Hepatocyte (in vitro differentiated cells): ENCODE results near the gene MDM4. TPM values are rescaled to one million over a fixed set of nuclear protein-coding genes. Genes with fewer than 3 reads are reported as not detected.
A peak's percentile ranks its signal among the peaks of the same experiment; 100 is the strongest.

Source experiments
- DNase-seq: peaks from one replicate; pipeline ENCODE4 v3.0.0-alpha.2; 2016; ENCODE audit warnings: low spot score
- H2AFZ ChIP-seq: fragments of 200-600 bp; sonication (generic); 2 replicates; pipeline ENCODE4 v1.6.0; 2016; ENCODE audit warnings: antibody characterized with exemption, mild to moderate bottlenecking
- H3K27ac ChIP-seq: fragments of 200-600 bp; sonication (generic); 2 replicates; pipeline ENCODE4 v1.5.1; 2016; ENCODE audit warnings: mild to moderate bottlenecking
- H3K27me3 ChIP-seq: fragments of 200-600 bp; sonication (generic); 2 replicates; pipeline ENCODE4 v1.6.1; 2016
- H3K36me3 ChIP-seq: fragments of 200-600 bp; sonication (generic); replicated peaks from 2 replicates; pipeline ENCODE4 v1.5.1; 2016; ENCODE audit warnings: low read depth; ENCODE audit not compliant: insufficient read depth
- H3K4me1 ChIP-seq: fragments of 200-600 bp; sonication (generic); 2 replicates; pipeline ENCODE4 v1.5.1; 2016; ENCODE audit warnings: mild to moderate bottlenecking, moderate library complexity; ENCODE audit not compliant: insufficient read depth
- H3K4me2 ChIP-seq: fragments of 200-600 bp; sonication (generic); 2 replicates; pipeline ENCODE4 v1.6.0; 2016
- H3K4me3 ChIP-seq: fragments of 200-600 bp; sonication (generic); 2 replicates; pipeline ENCODE4 v1.5.1; 2016; ENCODE audit warnings: mild to moderate bottlenecking
- H3K79me2 ChIP-seq: fragments of 200-600 bp; sonication (generic); 2 replicates; pipeline ENCODE4 v1.6.0; 2017; ENCODE audit warnings: mild to moderate bottlenecking
- H3K9me2 ChIP-seq: fragments of 200-600 bp; sonication (generic); replicated peaks from 2 replicates; pipeline ENCODE4 v1.6.0; 2017; ENCODE audit warnings: mild to moderate bottlenecking; ENCODE audit not compliant: insufficient read depth
- H3K9me3 ChIP-seq: fragments of 200-600 bp; sonication (generic); 2 replicates; pipeline ENCODE4 v1.5.1; 2016; ENCODE audit warnings: low read depth, mild to moderate bottlenecking
- H4K20me1 ChIP-seq: fragments of 200-600 bp; sonication (generic); 2 replicates; pipeline ENCODE4 v1.6.0; 2016; ENCODE audit warnings: mild to moderate bottlenecking; ENCODE audit not compliant: insufficient read depth, poor library complexity, severe bottlenecking
- EZH2 ChIP-seq: fragments of 200-600 bp; sonication (generic); IDR thresholded peaks from 2 replicates; pipeline ENCODE4 v1.6.1; 2016; ENCODE audit warnings: antibody characterized with exemption, mild to moderate bottlenecking, borderline replicate concordance
- EZH2phosphoT487 ChIP-seq: fragments of 200-600 bp; sonication (generic); IDR thresholded peaks from one replicate; pipeline ENCODE4 v1.6.1; 2018; ENCODE audit warnings: antibody characterized with exemption, mild to moderate bottlenecking, low read depth, moderate library complexity; ENCODE audit not compliant: unreplicated experiment, severe bottlenecking
- WGBS: methylation state at CpG from one replicate; pipeline ENCODE4 v1.1.6; 2016; ENCODE audit warnings: low lambda C conversion rate; ENCODE audit errors: missing lambda C conversion rate; 5-methylcytosine and 5-hydroxymethylcytosine counted together
- polyA plus RNA-seq: library from polyadenylated mRNA; unstranded; fragments of >200 nt; fragmentation: Nextera tagmentation; extraction: Ambion mirVana; gene quantifications from 2 replicates; pipeline ENCODE4 v1.2.1, GENCODE V29; 2016
- total RNA-seq: library from RNA; depleted of rRNA; stranded (reverse); fragments of >200 nt; gene quantifications from 2 replicates; pipeline ENCODE4 v1.2.3, GENCODE V29; 2014
- TF ChIP-seq, protein P1 (sequence below): fragments of 200-600 bp; sonication (generic); IDR thresholded peaks from 2 replicates; pipeline ENCODE4 v1.5.1; 2016; ENCODE audit warnings: antibody characterized with exemption, mild to moderate bottlenecking; ENCODE audit not compliant: poor library complexity

The MDM4 gene
- total and polyA plus RNA-seq, 2 experiments from 2014 or later, result 15.4 to 47.8 TPM

DNA sequence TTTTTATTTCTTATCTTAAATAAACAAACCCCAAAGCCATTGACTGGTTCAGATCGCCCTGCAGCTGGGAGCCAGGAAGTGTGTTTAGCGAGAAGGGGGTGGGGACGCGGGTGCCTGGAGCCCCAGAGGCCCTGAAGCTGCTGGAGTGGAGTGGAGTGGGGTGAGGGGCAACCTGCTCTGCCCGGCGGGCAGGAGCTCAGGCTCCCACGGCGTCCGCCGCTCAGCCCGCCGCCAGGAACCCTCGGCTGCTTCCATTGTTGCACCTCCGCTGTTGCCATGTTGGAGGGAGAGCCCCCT, 22.3 kb upstream of the MDM4 start:
- Histone ChIP-seq H4K20me1 (peaks cover 6% of the 10 kb centered on the region), H3K4me2 (peak overlapping the region; percentile 83), H3K4me3 (peak overlapping the region; percentile 88), H3K9me3 (no peaks in the 10 kb centered on the region), H3K36me3 (no peaks in the 10 kb centered on the region), H2AFZ (peak overlapping the region; percentile 77), H3K9me2 (no peaks in the 10 kb centered on the region), H3K27me3 (no peaks in the 10 kb centered on the region), H3K79me2 (peaks cover 43% of the 10 kb centered on the region), H3K4me1 (peaks cover 18% of the 10 kb centered on the region), H3K27ac (peak overlapping the region; percentile 96)
- peak; percentile 88 for DNase-seq
- TF ChIP-seq, protein P1, sequence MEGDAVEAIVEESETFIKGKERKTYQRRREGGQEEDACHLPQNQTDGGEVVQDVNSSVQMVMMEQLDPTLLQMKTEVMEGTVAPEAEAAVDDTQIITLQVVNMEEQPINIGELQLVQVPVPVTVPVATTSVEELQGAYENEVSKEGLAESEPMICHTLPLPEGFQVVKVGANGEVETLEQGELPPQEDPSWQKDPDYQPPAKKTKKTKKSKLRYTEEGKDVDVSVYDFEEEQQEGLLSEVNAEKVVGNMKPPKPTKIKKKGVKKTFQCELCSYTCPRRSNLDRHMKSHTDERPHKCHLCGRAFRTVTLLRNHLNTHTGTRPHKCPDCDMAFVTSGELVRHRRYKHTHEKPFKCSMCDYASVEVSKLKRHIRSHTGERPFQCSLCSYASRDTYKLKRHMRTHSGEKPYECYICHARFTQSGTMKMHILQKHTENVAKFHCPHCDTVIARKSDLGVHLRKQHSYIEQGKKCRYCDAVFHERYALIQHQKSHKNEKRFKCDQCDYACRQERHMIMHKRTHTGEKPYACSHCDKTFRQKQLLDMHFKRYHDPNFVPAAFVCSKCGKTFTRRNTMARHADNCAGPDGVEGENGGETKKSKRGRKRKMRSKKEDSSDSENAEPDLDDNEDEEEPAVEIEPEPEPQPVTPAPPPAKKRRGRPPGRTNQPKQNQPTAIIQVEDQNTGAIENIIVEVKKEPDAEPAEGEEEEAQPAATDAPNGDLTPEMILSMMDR, result no peak
- TF ChIP-seq EZH2, result no peak
- no peak for TF ChIP-seq EZH2phosphoT487
- 2% methylated on average over 14 of the region's 14 CpGs for WGBS

DNA sequence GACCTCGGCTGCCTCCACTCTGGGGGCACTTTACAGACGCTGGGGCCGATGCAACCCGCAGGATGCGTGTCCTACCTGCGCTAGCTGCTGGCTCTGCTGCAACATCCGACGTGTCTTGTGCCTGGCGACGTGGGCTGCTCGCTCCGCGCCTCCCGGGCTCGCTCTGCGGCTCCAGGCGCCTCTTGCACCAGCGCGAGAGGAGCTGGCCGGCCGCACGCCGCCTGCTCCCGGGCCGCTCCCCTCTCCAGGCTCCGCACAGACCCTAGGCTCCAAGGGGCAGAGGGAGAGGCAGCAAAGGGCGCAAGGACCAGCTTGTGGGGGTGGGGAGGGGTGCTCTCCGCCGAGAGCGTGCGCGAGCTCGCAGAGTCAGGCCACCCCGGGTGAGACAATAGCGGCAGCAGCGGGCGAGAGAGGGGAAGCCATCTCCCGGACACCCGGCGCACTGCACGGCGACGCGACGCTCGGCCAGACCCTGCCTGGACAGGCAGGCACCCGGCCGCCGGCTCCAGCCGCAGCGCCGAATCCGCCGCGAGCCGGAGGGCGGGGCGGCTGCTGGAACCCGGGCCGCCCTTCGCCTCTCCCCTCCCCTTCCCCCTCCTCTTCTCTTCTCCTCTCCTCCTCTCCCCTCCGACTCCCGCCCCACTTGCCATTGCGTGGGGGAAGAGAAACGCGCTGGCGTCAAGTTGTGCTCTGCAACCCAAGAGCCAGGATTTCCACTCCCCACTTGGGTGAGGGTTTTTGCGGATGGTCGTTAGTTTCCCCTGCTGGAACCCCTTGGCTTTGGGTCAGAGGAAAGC, 21.7 kb upstream of the MDM4 start, which contains the start of gene PIK3C2B:
TSS of gene PIK3C2B (minus strand) at position 525 of the 797 bp plus-strand sequence. CDS start 25,003 bp downstream, outside the sequence.
- Histone ChIP-seq H3K27me3 (no peaks in the 10 kb centered on the region), H3K4me3 (peak within 1 kb of the TSS; percentile 88), H3K4me1 (peaks cover 18% of the 10 kb centered on the region), H3K9me3 (no peaks in the 10 kb centered on the region), H3K79me2 (peaks cover 38% of the 10 kb centered on the region), H3K4me2 (peak within 1 kb of the TSS; percentile 83), H3K27ac (peak within 1 kb of the TSS; percentile 96), H2AFZ (peak within 1 kb of the TSS; percentile 81), H3K36me3 (no peaks in the 10 kb centered on the region), H3K9me2 (no peaks in the 10 kb centered on the region), H4K20me1 (peaks cover 6% of the 10 kb centered on the region)
- peak; percentile 93 for DNase-seq
- WGBS, result 3% methylated on average over 35 of the region's 69 CpGs
- TF ChIP-seq, protein P1, result peak; percentile 44
- no peak for TF ChIP-seq EZH2
- no peak for TF ChIP-seq EZH2phosphoT487

DNA sequence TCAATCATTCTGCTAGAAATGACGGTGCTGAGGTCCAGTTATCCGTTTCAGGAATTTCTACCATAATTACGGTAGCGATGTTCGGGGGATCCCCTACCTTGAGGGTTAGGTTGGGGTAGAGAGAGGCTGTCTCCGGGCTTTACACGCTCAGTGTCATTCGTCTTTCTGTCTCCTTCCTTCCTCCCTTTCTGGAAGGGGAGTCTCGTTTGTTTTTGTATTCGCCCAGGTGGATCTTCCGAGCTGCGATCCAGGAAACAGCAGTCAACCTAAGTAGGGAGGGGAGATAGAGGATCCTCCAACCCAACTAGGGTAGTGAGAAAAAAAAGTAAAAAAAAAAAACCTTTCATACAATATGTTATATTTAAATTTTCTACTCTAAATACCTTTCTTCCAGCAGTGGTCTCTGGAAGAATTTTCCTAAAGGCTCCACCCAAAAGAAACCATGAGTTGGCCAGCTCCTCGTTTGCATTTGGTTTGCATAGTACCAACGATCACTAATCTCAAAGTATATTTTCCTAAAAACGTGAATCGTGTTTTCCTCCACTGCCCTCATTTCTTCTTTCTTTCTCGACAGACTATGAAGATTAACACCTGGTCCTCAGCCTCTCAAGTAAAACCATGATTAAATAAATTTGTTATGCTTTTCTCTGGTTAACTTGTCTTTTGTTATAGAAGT, 21.0 kb upstream of the MDM4 start:
- Histone ChIP-seq H3K9me3 (no peaks in the 10 kb centered on the region), H3K36me3 (no peaks in the 10 kb centered on the region), H3K4me1 (peaks cover 18% of the 10 kb centered on the region), H3K27me3 (no peaks in the 10 kb centered on the region), H3K79me2 (peaks cover 30% of the 10 kb centered on the region), H4K20me1 (peaks cover 6% of the 10 kb centered on the region), H3K27ac (peak overlapping the region; percentile 96), H3K4me3 (peak overlapping the region; percentile 88), H2AFZ (peak overlapping the region; percentile 81), H3K4me2 (peak overlapping the region; percentile 83), H3K9me2 (no peaks in the 10 kb centered on the region)
- TF ChIP-seq, protein P1, result no peak
- TF ChIP-seq EZH2phosphoT487 (no peak), EZH2 (no peak)
- 2% methylated on average over 17 of the region's 17 CpGs for WGBS
- no peak for DNase-seq
